SU-DHL-6 (cell line): ENCODE measurements around the gene ITGA8.

ENCODE experiments used
- H2AFZ ChIP-seq: fragments of 200-600 bp; sonication (generic); 2 replicates; pipeline ENCODE4 v1.6.1; 2014; ENCODE audit warnings: low read depth, mild to moderate bottlenecking, moderate library complexity, mixed read lengths, antibody characterized with exemption, low read length; ENCODE audit not compliant: severe bottlenecking
- H3F3A ChIP-seq: fragments of 200-600 bp; shearing (Covaris generic); 2 replicates; pipeline ENCODE4 v1.6.0; 2016; ENCODE audit warnings: antibody characterized with exemption, mild to moderate bottlenecking; ENCODE audit not compliant: insufficient read depth
- H3K27ac ChIP-seq: fragments of 200-600 bp; sonication (generic); 2 replicates; pipeline ENCODE4 v1.5.1; 2016; ENCODE audit warnings: low read depth, mild to moderate bottlenecking, low read length, moderate library complexity, mixed read lengths
- H3K27me3 ChIP-seq: fragments of 200-600 bp; sonication (generic), shearing (Covaris generic); 2 replicates; pipeline ENCODE4 v1.6.0; 2014; ENCODE audit warnings: mild to moderate bottlenecking, low read length
- H3K36me3 ChIP-seq: fragments of 200-600 bp; sonication (generic); 2 replicates; pipeline ENCODE4 v1.6.1; 2014; ENCODE audit warnings: mild to moderate bottlenecking, low read length, mixed read lengths
- H3K4me2 ChIP-seq: fragments of 300-600, 200-600 bp; shearing (Covaris generic), sonication (generic); 2 replicates; pipeline ENCODE4 v1.6.0; 2014; ENCODE audit warnings: low read length, low read depth, mild to moderate bottlenecking; ENCODE audit not compliant: poor library complexity, severe bottlenecking
- H3K4me3 ChIP-seq: fragments of 200-600 bp; sonication (generic); 2 replicates; pipeline ENCODE4 v1.5.1; 2014; ENCODE audit warnings: antibody characterized with exemption, low read length, mild to moderate bottlenecking, mixed read lengths; ENCODE audit not compliant: insufficient read depth, poor library complexity, severe bottlenecking
- H3K79me2 ChIP-seq: fragments of 200-600 bp; sonication (generic); 2 replicates; pipeline ENCODE4 v1.6.1; 2014; ENCODE audit warnings: mild to moderate bottlenecking, low read length, moderate library complexity; ENCODE audit not compliant: insufficient read depth
- H3K9ac ChIP-seq: fragments of 200-600 bp; sonication (generic); 2 replicates; pipeline ENCODE4 v1.7.0; 2014; ENCODE audit warnings: mild to moderate bottlenecking, low read length
- H3K9me2 ChIP-seq: fragments of 200-600 bp; sonication (generic); replicated peaks from 2 replicates; pipeline ENCODE4 v1.6.1; 2014; ENCODE audit warnings: low read length; ENCODE audit not compliant: insufficient read depth
- H3K9me3 ChIP-seq: fragments of 200-600 bp; sonication (generic); 2 replicates; pipeline ENCODE4 v1.6.1; 2014; ENCODE audit warnings: low read length, mixed read lengths; ENCODE audit not compliant: insufficient read depth
- H4K20me1 ChIP-seq: fragments of 200-600 bp; sonication (generic); 2 replicates; pipeline ENCODE4 v1.6.1; 2014; ENCODE audit warnings: low read depth, mild to moderate bottlenecking, antibody characterized with exemption, low read length, moderate library complexity, mixed read lengths
- EZH2phosphoT487 ChIP-seq: fragments of 200-600 bp; sonication (generic), shearing (Covaris generic); conservative IDR thresholded peaks from 2 replicates; pipeline ENCODE4 v1.6.1; 2018; ENCODE audit warnings: mild to moderate bottlenecking, antibody characterized with exemption, low read length, moderate library complexity, mixed read lengths
- TF ChIP-seq, protein P1 (sequence below): fragments of 200-600 bp; sonication (generic); IDR thresholded peaks from one replicate; pipeline ENCODE4 v1.5.1; 2017; ENCODE audit warnings: antibody characterized with exemption, mild to moderate bottlenecking, low read length, moderate library complexity; ENCODE audit not compliant: insufficient read depth, poor library complexity, severe bottlenecking

ITGA8 gene

GRCh38 chr10:15606377-15606776 is 113.3 kb downstream of the ITGA8 start:
- H3K9me2 ChIP-seq = no peaks in the 10 kb centered on the region
- TF ChIP-seq, protein P1, sequence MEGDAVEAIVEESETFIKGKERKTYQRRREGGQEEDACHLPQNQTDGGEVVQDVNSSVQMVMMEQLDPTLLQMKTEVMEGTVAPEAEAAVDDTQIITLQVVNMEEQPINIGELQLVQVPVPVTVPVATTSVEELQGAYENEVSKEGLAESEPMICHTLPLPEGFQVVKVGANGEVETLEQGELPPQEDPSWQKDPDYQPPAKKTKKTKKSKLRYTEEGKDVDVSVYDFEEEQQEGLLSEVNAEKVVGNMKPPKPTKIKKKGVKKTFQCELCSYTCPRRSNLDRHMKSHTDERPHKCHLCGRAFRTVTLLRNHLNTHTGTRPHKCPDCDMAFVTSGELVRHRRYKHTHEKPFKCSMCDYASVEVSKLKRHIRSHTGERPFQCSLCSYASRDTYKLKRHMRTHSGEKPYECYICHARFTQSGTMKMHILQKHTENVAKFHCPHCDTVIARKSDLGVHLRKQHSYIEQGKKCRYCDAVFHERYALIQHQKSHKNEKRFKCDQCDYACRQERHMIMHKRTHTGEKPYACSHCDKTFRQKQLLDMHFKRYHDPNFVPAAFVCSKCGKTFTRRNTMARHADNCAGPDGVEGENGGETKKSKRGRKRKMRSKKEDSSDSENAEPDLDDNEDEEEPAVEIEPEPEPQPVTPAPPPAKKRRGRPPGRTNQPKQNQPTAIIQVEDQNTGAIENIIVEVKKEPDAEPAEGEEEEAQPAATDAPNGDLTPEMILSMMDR = no peak
- TF ChIP-seq EZH2phosphoT487 = no peak
- H3K36me3 ChIP-seq = no peaks in the 10 kb centered on the region
- no peak overlapping the region for H3K9ac ChIP-seq
- H3F3A ChIP-seq = no peaks in the 10 kb centered on the region
- H3K27ac ChIP-seq = no peak overlapping the region
- no peak overlapping the region for H3K4me3 ChIP-seq
- H3K27me3 ChIP-seq = no peaks in the 10 kb centered on the region
- H3K79me2 ChIP-seq = no peaks in the 10 kb centered on the region
- H2AFZ ChIP-seq = no peak overlapping the region
- no peak overlapping the region for H3K4me2 ChIP-seq
- no peaks in the 10 kb centered on the region for H3K9me3 ChIP-seq
- no peaks in the 10 kb centered on the region for H4K20me1 ChIP-seq

DNA sequence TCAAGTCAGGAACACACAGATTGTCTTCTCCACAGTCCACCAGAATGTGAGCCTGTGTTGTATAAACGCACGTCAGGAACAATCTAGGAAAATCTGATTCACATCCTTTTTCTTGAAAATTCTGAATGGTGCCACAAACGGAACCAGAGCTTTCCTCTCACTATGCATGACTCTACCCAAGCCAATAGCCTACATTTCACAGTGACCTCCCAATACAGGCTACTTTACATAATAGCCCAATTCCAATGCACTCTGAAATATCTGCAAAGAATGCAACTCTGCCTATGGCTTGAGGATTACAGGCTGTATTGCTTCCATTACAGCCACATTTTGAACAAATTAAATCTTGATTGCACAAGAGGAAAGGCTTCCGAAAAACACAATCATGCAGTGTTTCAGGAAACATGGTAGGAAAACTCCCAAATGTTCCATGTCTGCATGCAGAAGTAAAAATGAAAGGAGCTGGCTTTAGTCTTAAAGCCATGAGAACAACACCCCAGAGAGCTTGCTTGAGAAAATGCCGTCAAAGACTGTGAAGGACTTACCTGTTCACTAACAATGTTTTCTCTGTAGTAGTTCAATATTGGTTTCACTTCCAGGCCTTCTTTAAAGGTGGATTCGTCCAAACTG is 113.9 kb downstream of the ITGA8 start:
- H2AFZ ChIP-seq = no peak overlapping the region
- no peaks in the 10 kb centered on the region for H3F3A ChIP-seq
- H3K9me3 ChIP-seq = no peaks in the 10 kb centered on the region
- H3K4me3 ChIP-seq = no peak overlapping the region
- no peaks in the 10 kb centered on the region for H3K9me2 ChIP-seq
- no peak overlapping the region for H3K9ac ChIP-seq
- no peaks in the 10 kb centered on the region for H3K27me3 ChIP-seq
- H3K4me2 ChIP-seq = no peak overlapping the region
- TF ChIP-seq, protein P1 = no peak
- no peak for TF ChIP-seq EZH2phosphoT487
- H3K27ac ChIP-seq = no peak overlapping the region
- no peaks in the 10 kb centered on the region for H3K79me2 ChIP-seq
- H4K20me1 ChIP-seq = no peaks in the 10 kb centered on the region
- no peaks in the 10 kb centered on the region for H3K36me3 ChIP-seq

GRCh38 chr10:15603446-15604011 is 116.2 kb downstream of the ITGA8 start:
- no peaks in the 10 kb centered on the region for H3K79me2 ChIP-seq
- H3K9me2 ChIP-seq = no peaks in the 10 kb centered on the region
- H3K9me3 ChIP-seq = no peaks in the 10 kb centered on the region
- H3K27me3 ChIP-seq = no peaks in the 10 kb centered on the region
- H3K36me3 ChIP-seq = no peaks in the 10 kb centered on the region
- H3F3A ChIP-seq = no peaks in the 10 kb centered on the region
- H3K4me3 ChIP-seq = no peak overlapping the region
- H3K27ac ChIP-seq = no peak overlapping the region
- no peak for TF ChIP-seq EZH2phosphoT487
- TF ChIP-seq, protein P1 = no peak
- H3K4me2 ChIP-seq = no peak overlapping the region
- H2AFZ ChIP-seq = no peak overlapping the region
- no peaks in the 10 kb centered on the region for H4K20me1 ChIP-seq
- no peak overlapping the region for H3K9ac ChIP-seq
